IMR-90 (cell line): ENCODE data around the gene DACT1. TPM values are rescaled to one million over a fixed set of nuclear protein-coding genes. Genes with fewer than 3 reads are reported as not detected.

Source experiments
- ATAC-seq: fragments of 200-7000 bp; cut with Tn5 transposase; 2 replicates; pipeline ENCODE4 v1.9.1; 2020; ENCODE audit warnings: low read depth, mild to moderate bottlenecking, moderate library complexity
- BruUV-seq: library from RNA; stranded (reverse); fragments of 400-500 nt; replicated peaks from 2 replicates; lab custom pipeline; 2021; lab: Mats Ljungman, UMichigan
- CTCF ChIA-PET: fragments of 300-600 bp; formaldehyde crosslinking; extraction: SDS; loops from one replicate; lab custom pipeline; 2021; ENCODE audit warnings: antibody characterized with exemption; lab: Yijun Ruan, JAX
- POLR2A ChIA-PET: fragments of 300-600 bp; sonication (Branson Sonifier 250); formaldehyde crosslinking; loops from one replicate; lab custom pipeline; 2022; ENCODE audit warnings: antibody characterized with exemption; ENCODE audit not compliant: unreplicated experiment; lab: Charles Lee
- DNase-seq: peaks from one replicate; pipeline ENCODE4 v3.0.0; 2013
- H2AFZ ChIP-seq: replicated peaks from 2 replicates; pipeline ENCODE3; 2013; ENCODE audit warnings: low read length, mild to moderate bottlenecking; ENCODE audit not compliant: poor library complexity
- H2AK5ac ChIP-seq: 2 replicates; pipeline ENCODE4 v1.6.1; 2013; ENCODE audit warnings: low read depth, low read length, inconsistent platforms
- H2AK9ac ChIP-seq: replicated peaks from 2 replicates; pipeline ENCODE3; 2013; ENCODE audit warnings: mild to moderate bottlenecking, low read depth, low read length, moderate library complexity; ENCODE audit not compliant: poor library complexity
- H2BK120ac ChIP-seq: 2 replicates; pipeline ENCODE4 v1.6.1; 2013; ENCODE audit warnings: low read depth, low read length, inconsistent platforms
- H2BK15ac ChIP-seq: 3 replicates; pipeline ENCODE4 v1.6.1; 2013; ENCODE audit warnings: low read depth, low read length, inconsistent platforms
- H2BK20ac ChIP-seq: 2 replicates; pipeline ENCODE4 v1.6.1; 2013; ENCODE audit warnings: low read depth, mild to moderate bottlenecking, inconsistent platforms, low read length, moderate library complexity
- H2BK5ac ChIP-seq: 2 replicates; pipeline ENCODE4 v1.6.1; 2013; ENCODE audit warnings: mild to moderate bottlenecking, low read depth, low read length, inconsistent platforms; ENCODE audit not compliant: poor library complexity, severe bottlenecking
- H3K14ac ChIP-seq: replicated peaks from 2 replicates; pipeline ENCODE4 v1.6.1; 2013; ENCODE audit warnings: low read depth, low read length, inconsistent platforms
- H3K18ac ChIP-seq: 2 replicates; pipeline ENCODE4 v1.6.1; 2013; ENCODE audit warnings: low read depth, low read length, control low read depth
- H3K23ac ChIP-seq: 2 replicates; pipeline ENCODE4 v1.6.1; 2013; ENCODE audit warnings: low read depth, low read length, inconsistent platforms
- H3K27ac ChIP-seq: 2 replicates; pipeline ENCODE4 v1.5.1; 2013; ENCODE audit warnings: mild to moderate bottlenecking, control low read depth, low read length; ENCODE audit not compliant: insufficient read depth
- H3K27me3 ChIP-seq: 2 replicates; pipeline ENCODE4 v1.6.1; 2013; ENCODE audit warnings: low read length; ENCODE audit not compliant: control insufficient read depth, insufficient read depth
- H3K36me3 ChIP-seq: 2 replicates; pipeline ENCODE4 v1.6.1; 2013; ENCODE audit warnings: low read length, mixed read lengths; ENCODE audit not compliant: control insufficient read depth, insufficient read depth
- H3K4ac ChIP-seq: 2 replicates; pipeline ENCODE4 v1.6.1; 2013; ENCODE audit warnings: low read depth, low read length, inconsistent platforms
- H3K4me1 ChIP-seq: 2 replicates; pipeline ENCODE4 v1.6.1; 2013; ENCODE audit warnings: low read length, mixed read lengths; ENCODE audit not compliant: control insufficient read depth, insufficient read depth
- H3K4me2 ChIP-seq: 2 replicates; pipeline ENCODE4 v1.6.1; 2013; ENCODE audit warnings: low read depth, mild to moderate bottlenecking, control low read depth, low read length, moderate library complexity
- H3K4me3 ChIP-seq: 2 replicates; pipeline ENCODE4 v1.5.1; 2013; ENCODE audit warnings: low read depth, mild to moderate bottlenecking, control low read depth, low read length, moderate library complexity; ENCODE audit not compliant: insufficient read depth
- H3K56ac ChIP-seq: 2 replicates; pipeline ENCODE4 v1.6.1; 2013; ENCODE audit warnings: low read length, inconsistent platforms; ENCODE audit not compliant: insufficient read depth; ENCODE audit errors: extremely low read depth
- H3K79me1 ChIP-seq, 2 experiments: 2 replicates each; pipeline ENCODE4 v1.6.1; 2013; ENCODE audit warnings: low read length in 2 of 2, inconsistent platforms in 1 of 2, low read depth in 1 of 2
- H3K9ac ChIP-seq: 2 replicates; pipeline ENCODE4 v1.6.1; 2013; ENCODE audit warnings: low read depth, low read length, control low read depth
- H3K9me1 ChIP-seq: 2 replicates; pipeline ENCODE4 v1.6.1; 2013; ENCODE audit warnings: low read length, inconsistent platforms; ENCODE audit not compliant: insufficient read depth
- H3K9me3 ChIP-seq: 2 replicates; pipeline ENCODE4 v1.6.1; 2013; ENCODE audit warnings: low read length; ENCODE audit not compliant: control insufficient read depth, insufficient read depth
- H4K20me1 ChIP-seq: 2 replicates; pipeline ENCODE4 v1.6.1; 2013; ENCODE audit warnings: low read length, inconsistent platforms; ENCODE audit not compliant: insufficient read depth
- H4K5ac ChIP-seq: 2 replicates; pipeline ENCODE4 v1.6.1; 2013; ENCODE audit warnings: mild to moderate bottlenecking, low read depth, low read length, control low read depth
- H4K8ac ChIP-seq, 2 experiments: 2 replicates each; pipeline ENCODE4 v1.6.1; 2013; ENCODE audit warnings: low read depth in 2 of 2, low read length in 2 of 2, control low read depth in 1 of 2, inconsistent platforms in 1 of 2
- H4K91ac ChIP-seq: 2 replicates; pipeline ENCODE4 v1.6.1; 2013; ENCODE audit warnings: low read depth, low read length, inconsistent platforms; ENCODE audit not compliant: insufficient read depth
- BHLHE40 ChIP-seq: fragments of 150-350 bp; IDR thresholded peaks from 2 replicates; pipeline ENCODE4 v1.6.1; 2016; ENCODE audit warnings: mild to moderate bottlenecking, low read depth, low read length
- CEBPB ChIP-seq: IDR thresholded peaks from 2 replicates; pipeline ENCODE4 v1.6.1; 2012; ENCODE audit warnings: low read depth, low read length, improper control_type of control experiment
- CHD1 ChIP-seq: IDR thresholded peaks from 2 replicates; pipeline ENCODE4 v1.6.1; 2012; ENCODE audit warnings: low read depth, low read length, improper control_type of control experiment
- FOS ChIP-seq: fragments of 150-350 bp; IDR thresholded peaks from 2 replicates; pipeline ENCODE4 v1.6.1; 2016; ENCODE audit warnings: low read depth, low read length
- MAFK ChIP-seq: IDR thresholded peaks from 2 replicates; pipeline ENCODE4 v1.6.1; 2012; ENCODE audit warnings: low read depth, low read length, improper control_type of control experiment
- MAZ ChIP-seq: IDR thresholded peaks from 2 replicates; pipeline ENCODE4 v1.6.1; 2012; ENCODE audit warnings: low read depth, mild to moderate bottlenecking, low read length, improper control_type of control experiment, moderate library complexity, borderline replicate concordance
- MXI1 ChIP-seq: IDR thresholded peaks from 2 replicates; pipeline ENCODE4 v1.6.1; 2012; ENCODE audit warnings: low read depth, mild to moderate bottlenecking, low read length, moderate library complexity, borderline replicate concordance
- NFE2L2 ChIP-seq: fragments of 150-350 bp; IDR thresholded peaks from 2 replicates; pipeline ENCODE4 v1.6.1; 2016; ENCODE audit warnings: low read depth, mild to moderate bottlenecking, low read length
- POLR2A ChIP-seq: IDR thresholded peaks from 2 replicates; pipeline ENCODE4 v1.6.1; 2012; ENCODE audit warnings: mild to moderate bottlenecking, low read depth, low read length
- RAD21 ChIP-seq: IDR thresholded peaks from 2 replicates; pipeline ENCODE4 v1.6.1; 2012; ENCODE audit warnings: low read length, improper control_type of control experiment
- RCOR1 ChIP-seq: IDR thresholded peaks from 2 replicates; pipeline ENCODE4 v1.6.1; 2012; ENCODE audit warnings: mild to moderate bottlenecking, low read length, improper control_type of control experiment; ENCODE audit not compliant: insufficient replicate concordance
- RFX5 ChIP-seq: IDR thresholded peaks from 2 replicates; pipeline ENCODE4 v1.8.0; 2012; ENCODE audit warnings: low read depth, mild to moderate bottlenecking, low read length, moderate library complexity
- SMC3 ChIP-seq: fragments of 150-350 bp; IDR thresholded peaks from 2 replicates; pipeline ENCODE4 v1.6.1; 2016; ENCODE audit warnings: low read depth, mild to moderate bottlenecking, antibody characterized with exemption, low read length, moderate library complexity
- WGBS, 2 experiments: methylation state at CpG; one replicate each; pipeline versions ENCODE4 v1.1.5 to v1.1.7; 2013; ENCODE audit warnings: missing lambda C conversion rate in 2 of 2; ENCODE audit not compliant: insufficient read length in 1 of 2; ENCODE audit errors: extremely low coverage in 2 of 2; 5-methylcytosine and 5-hydroxymethylcytosine counted together
- dilution Hi-C: fragments of 300-500 bp; cut with HindIII; formaldehyde crosslinking; loops from one replicate; pipeline ENCODE4 v1.14.3; 2018; ENCODE audit warnings: low sequenced_read_pairs; ENCODE audit not compliant: unreplicated experiment
- in situ Hi-C: fragments of 300-500 bp; cut with MboI; formaldehyde crosslinking; loops from 3 replicates; pipeline ENCODE4 v1.14.3; 2019; ENCODE audit warnings: low sequenced_read_pairs, inconsistent platforms, mixed read lengths
- intact Hi-C: fragments of 100-400 bp; cut with micrococcal nuclease; formaldehyde crosslinking; loops from 2 replicates; pipeline ENCODE4 v1.10.0; 2022
- polyA plus RNA-seq, 3 experiments: library from polyadenylated mRNA; depleted of rRNA; stranded (reverse); fragments of >200 nt; gene quantifications; 2 replicates each; pipeline ENCODE4 v1.2.3, GENCODE V29; 2012; ENCODE audit warnings: low replicate concordance in 1 of 3
- total RNA-seq: library from RNA; depleted of rRNA; stranded (reverse); fragments of >200 nt; gene quantifications from 2 replicates; pipeline ENCODE4 v1.2.3, GENCODE V29; 2012
- TF ChIP-seq, protein P1 (sequence below): conservative IDR thresholded peaks from 2 replicates; pipeline ENCODE4 v1.5.1; 2012; ENCODE audit warnings: mild to moderate bottlenecking, low read depth, low read length, improper control_type of control experiment
- TF ChIP-seq, protein P2 (sequence below): fragments of 150-350 bp; IDR thresholded peaks from 2 replicates; pipeline ENCODE4 v1.6.1; 2017; ENCODE audit warnings: mild to moderate bottlenecking, antibody characterized with exemption, low read length, low read depth
- TF ChIP-seq, protein P3 (sequence below): fragments of 150-350 bp; IDR thresholded peaks from 2 replicates; pipeline ENCODE4 v1.6.1; 2016; ENCODE audit warnings: low read depth, mild to moderate bottlenecking, low read length, moderate library complexity, borderline replicate concordance

DACT1 gene
- total and polyA plus RNA-seq, 2 of the 4 experiments (the other 2 are of a cell fraction): 6.5 to 9.7 TPM

DNA sequence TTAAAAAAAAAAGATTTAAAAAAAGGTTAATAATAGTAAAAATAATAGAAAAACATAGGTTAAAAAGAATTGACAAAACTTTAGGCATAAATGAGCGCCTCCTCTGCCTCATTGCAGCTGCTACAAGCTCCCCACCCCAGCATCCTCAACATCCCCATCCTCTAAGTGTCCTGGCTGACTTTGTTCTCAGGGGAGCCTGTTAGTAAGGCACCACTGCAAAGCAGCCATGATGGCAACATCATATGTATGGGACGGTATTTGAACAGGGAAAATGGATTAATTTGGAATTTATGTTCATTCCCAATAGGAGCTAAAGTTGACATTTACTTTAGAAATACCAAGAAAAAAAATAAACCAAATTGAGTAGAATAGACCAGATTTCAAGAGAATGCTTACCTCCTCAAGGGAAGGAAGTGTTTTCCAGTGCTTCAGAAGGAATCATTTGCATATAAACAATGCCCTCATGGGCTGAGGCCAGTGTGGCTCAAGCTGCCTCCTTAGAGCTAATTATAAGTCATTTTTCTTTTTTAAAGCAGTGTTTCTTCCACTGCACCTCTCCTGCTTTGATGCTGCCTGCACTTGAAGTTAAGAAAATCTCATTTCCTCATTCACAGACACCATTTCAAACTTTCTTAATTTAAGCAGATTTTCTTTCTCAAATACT lies 59.6 kb downstream of the DACT1 start:
- H4K8ac ChIP-seq: no peak overlapping the region
- no peak overlapping the region for H3K27ac ChIP-seq
- H4K20me1 ChIP-seq: no peaks in the 10 kb centered on the region
- dilution Hi-C loops: no loop called here
- H4K91ac ChIP-seq: no peak overlapping the region
- H2AFZ ChIP-seq: no peak overlapping the region
- BruUV-seq: no TSS peak
- CTCF ChIA-PET: no interaction called here
- no peaks in the 10 kb centered on the region for H3K9me1 ChIP-seq
- H3K4ac ChIP-seq: no peak overlapping the region
- in situ Hi-C loops: no loop called here
- no peaks in the 10 kb centered on the region for H3K9me3 ChIP-seq
- POLR2A ChIA-PET: no interaction called here
- H3K23ac ChIP-seq: no peak overlapping the region
- no peak for TF ChIP-seq BHLHE40
- no peak for TF ChIP-seq RCOR1
- no peak for TF ChIP-seq RAD21
- no peak for TF ChIP-seq MAZ
- no peak for TF ChIP-seq MAFK
- no peak for TF ChIP-seq NFE2L2
- TF ChIP-seq SMC3: no peak
- TF ChIP-seq, protein P1, sequence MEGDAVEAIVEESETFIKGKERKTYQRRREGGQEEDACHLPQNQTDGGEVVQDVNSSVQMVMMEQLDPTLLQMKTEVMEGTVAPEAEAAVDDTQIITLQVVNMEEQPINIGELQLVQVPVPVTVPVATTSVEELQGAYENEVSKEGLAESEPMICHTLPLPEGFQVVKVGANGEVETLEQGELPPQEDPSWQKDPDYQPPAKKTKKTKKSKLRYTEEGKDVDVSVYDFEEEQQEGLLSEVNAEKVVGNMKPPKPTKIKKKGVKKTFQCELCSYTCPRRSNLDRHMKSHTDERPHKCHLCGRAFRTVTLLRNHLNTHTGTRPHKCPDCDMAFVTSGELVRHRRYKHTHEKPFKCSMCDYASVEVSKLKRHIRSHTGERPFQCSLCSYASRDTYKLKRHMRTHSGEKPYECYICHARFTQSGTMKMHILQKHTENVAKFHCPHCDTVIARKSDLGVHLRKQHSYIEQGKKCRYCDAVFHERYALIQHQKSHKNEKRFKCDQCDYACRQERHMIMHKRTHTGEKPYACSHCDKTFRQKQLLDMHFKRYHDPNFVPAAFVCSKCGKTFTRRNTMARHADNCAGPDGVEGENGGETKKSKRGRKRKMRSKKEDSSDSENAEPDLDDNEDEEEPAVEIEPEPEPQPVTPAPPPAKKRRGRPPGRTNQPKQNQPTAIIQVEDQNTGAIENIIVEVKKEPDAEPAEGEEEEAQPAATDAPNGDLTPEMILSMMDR: no peak
- TF ChIP-seq CEBPB: no peak
- no peak for TF ChIP-seq MXI1
- TF ChIP-seq FOS: no peak
- TF ChIP-seq, protein P2, sequence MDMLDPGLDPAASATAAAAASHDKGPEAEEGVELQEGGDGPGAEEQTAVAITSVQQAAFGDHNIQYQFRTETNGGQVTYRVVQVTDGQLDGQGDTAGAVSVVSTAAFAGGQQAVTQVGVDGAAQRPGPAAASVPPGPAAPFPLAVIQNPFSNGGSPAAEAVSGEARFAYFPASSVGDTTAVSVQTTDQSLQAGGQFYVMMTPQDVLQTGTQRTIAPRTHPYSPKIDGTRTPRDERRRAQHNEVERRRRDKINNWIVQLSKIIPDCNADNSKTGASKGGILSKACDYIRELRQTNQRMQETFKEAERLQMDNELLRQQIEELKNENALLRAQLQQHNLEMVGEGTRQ: no peak
- no peak for TF ChIP-seq POLR2A
- no peak for TF ChIP-seq CHD1
- no peak for TF ChIP-seq RFX5
- TF ChIP-seq, protein P3, sequence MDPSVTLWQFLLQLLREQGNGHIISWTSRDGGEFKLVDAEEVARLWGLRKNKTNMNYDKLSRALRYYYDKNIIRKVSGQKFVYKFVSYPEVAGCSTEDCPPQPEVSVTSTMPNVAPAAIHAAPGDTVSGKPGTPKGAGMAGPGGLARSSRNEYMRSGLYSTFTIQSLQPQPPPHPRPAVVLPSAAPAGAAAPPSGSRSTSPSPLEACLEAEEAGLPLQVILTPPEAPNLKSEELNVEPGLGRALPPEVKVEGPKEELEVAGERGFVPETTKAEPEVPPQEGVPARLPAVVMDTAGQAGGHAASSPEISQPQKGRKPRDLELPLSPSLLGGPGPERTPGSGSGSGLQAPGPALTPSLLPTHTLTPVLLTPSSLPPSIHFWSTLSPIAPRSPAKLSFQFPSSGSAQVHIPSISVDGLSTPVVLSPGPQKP: no peak
- intact Hi-C loops: no loop called here
- ATAC-seq (no peak), DNase-seq (no peak)
- no peak overlapping the region for H2BK20ac ChIP-seq
- no peaks in the 10 kb centered on the region for H3K36me3 ChIP-seq
- no peak overlapping the region for H3K14ac ChIP-seq
- H3K56ac ChIP-seq: no peak overlapping the region
- H2AK5ac ChIP-seq: no peak overlapping the region
- no peak overlapping the region for H3K9ac ChIP-seq
- no peak overlapping the region for H2BK5ac ChIP-seq
- no peak overlapping the region for H3K4me2 ChIP-seq
- no peak overlapping the region for H2AK9ac ChIP-seq
- H3K4me1 ChIP-seq: no peaks in the 10 kb centered on the region
- no peak overlapping the region for H2BK120ac ChIP-seq
- no peak overlapping the region for H4K5ac ChIP-seq
- no CpG with 5 or more reads among the region's 2 CpGs for WGBS, 2 experiments
- H3K4me3 ChIP-seq: no peak overlapping the region
- no peaks in the 10 kb centered on the region for H3K79me1 ChIP-seq
- no peak overlapping the region for H3K18ac ChIP-seq
- H2BK15ac ChIP-seq: no peak overlapping the region
- peaks cover 26% of the 10 kb centered on the region for H3K27me3 ChIP-seq
